HFFc6 (cell line): ENCODE results near the gene GIPC3. TPM values are rescaled to one million over a fixed set of nuclear protein-coding genes. Genes with fewer than 3 reads are reported as not detected.

Source experiments
- DNase-seq: peaks from one replicate; pipeline ENCODE4 v3.0.0-alpha.2; 2018
- H3K27ac Mint-ChIP-seq: 2 replicates; pipeline ENCODE4 v1.8.0; 2020; ENCODE audit warnings: mild to moderate bottlenecking, mixed read lengths
- H3K27me3 Mint-ChIP-seq: 2 replicates; pipeline ENCODE4 v1.8.0; 2021; ENCODE audit warnings: mild to moderate bottlenecking, moderate library complexity, mixed read lengths; ENCODE audit not compliant: insufficient read depth
- H3K36me3 Mint-ChIP-seq: 2 replicates; pipeline ENCODE4 v1.8.0; 2021; ENCODE audit warnings: low read depth, mixed read lengths
- H3K4me1 Mint-ChIP-seq: 2 replicates; pipeline ENCODE4 v1.8.0; 2020; ENCODE audit warnings: low read depth, mixed read lengths
- H3K4me3 Mint-ChIP-seq: 2 replicates; pipeline ENCODE4 v1.8.0; 2020; ENCODE audit warnings: mild to moderate bottlenecking, moderate library complexity, mixed read lengths
- H3K9me3 Mint-ChIP-seq: 2 replicates; pipeline ENCODE4 v1.8.0; 2020; ENCODE audit warnings: mild to moderate bottlenecking, mixed read lengths
- total RNA-seq, 6 experiments: library from RNA; stranded (reverse); fragmentation: NEBNext Ultra II Directional; extraction: Animal tissue kit (Norgen Biotek cat#: 25700); gene quantifications; 2 replicates in 1 of 6; 3 replicates in 5 of 6; pipeline ENCODE4 v1.2.3, GENCODE V29; 2021
- TF ChIP-seq, protein P1 (sequence below): fragments of 200-600 bp; sonication (generic); IDR thresholded peaks from 2 replicates; pipeline ENCODE4 v1.5.0; 2021; ENCODE audit warnings: antibody characterized with exemption, mild to moderate bottlenecking

The GIPC3 gene
- total RNA-seq, 6 experiments from 2014 or later, result 0.10 to 0.17 (median 0.11) TPM; not detected in 2

DNA sequence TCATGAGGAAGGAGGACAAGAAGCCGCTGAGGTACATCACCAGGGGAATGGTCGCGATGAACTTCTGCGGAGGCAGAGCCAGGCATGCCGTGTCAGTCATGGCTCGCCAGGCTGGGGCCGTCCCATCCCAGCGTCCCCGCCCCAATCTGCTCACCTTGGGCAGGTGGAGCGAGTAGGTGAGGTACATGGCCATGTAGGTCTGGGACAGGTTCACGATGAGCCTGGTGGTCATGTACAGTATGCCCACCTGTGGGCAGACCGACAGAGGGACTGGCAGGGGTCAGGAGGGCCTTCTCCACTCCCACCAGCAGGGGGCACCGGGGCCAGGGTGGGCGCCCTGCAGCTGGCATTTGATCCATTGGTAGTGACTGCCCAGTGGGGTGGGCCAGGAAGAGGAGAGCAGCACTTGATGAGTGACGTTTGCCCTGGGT lies 38.0 kb upstream of the GIPC3 start:
- TF ChIP-seq, protein P1, sequence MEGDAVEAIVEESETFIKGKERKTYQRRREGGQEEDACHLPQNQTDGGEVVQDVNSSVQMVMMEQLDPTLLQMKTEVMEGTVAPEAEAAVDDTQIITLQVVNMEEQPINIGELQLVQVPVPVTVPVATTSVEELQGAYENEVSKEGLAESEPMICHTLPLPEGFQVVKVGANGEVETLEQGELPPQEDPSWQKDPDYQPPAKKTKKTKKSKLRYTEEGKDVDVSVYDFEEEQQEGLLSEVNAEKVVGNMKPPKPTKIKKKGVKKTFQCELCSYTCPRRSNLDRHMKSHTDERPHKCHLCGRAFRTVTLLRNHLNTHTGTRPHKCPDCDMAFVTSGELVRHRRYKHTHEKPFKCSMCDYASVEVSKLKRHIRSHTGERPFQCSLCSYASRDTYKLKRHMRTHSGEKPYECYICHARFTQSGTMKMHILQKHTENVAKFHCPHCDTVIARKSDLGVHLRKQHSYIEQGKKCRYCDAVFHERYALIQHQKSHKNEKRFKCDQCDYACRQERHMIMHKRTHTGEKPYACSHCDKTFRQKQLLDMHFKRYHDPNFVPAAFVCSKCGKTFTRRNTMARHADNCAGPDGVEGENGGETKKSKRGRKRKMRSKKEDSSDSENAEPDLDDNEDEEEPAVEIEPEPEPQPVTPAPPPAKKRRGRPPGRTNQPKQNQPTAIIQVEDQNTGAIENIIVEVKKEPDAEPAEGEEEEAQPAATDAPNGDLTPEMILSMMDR, result peak; percentile 92
- no peak overlapping the region for H3K27ac Mint-ChIP-seq
- no peak overlapping the region for H3K4me3 Mint-ChIP-seq
- H3K9me3 Mint-ChIP-seq, result no peaks in the 10 kb centered on the region
- DNase-seq, result no peak
- peaks cover 10% of the 10 kb centered on the region for H3K27me3 Mint-ChIP-seq
- H3K4me1 Mint-ChIP-seq, result no peaks in the 10 kb centered on the region
- H3K36me3 Mint-ChIP-seq, result peaks cover 4% of the 10 kb centered on the region; the same call in 1 of the 2 replicates

DNA sequence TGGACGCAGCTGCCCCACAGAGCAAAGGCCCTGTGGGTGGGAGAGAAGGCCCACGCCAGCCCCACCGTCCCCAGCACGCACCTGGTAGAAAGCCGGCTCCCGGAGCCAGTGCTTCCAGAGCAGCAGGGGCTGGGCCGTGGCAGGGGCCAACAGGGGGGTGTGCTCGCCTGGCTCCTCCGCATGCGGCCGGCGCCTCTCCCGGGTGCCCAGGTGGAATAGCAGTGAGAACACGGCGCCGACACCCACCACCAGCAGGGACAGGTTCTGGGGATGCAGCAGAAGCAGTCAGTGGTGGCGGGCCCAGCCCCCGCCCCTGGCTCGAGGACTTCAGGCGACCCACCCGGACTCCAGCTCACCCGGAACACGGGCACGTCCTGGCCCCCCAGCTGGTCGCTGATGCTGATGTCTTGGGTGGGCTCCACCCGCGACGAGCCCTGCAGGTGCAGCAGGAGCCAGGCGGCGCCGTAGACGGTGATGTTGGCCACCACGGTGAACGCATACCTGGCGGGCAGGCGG lies 37.5 kb upstream of the GIPC3 start:
- Mint-ChIP-seq H3K27me3 (peaks cover 10% of the 10 kb centered on the region; the same call in 1 of the 2 replicates), H3K4me3 (no peak overlapping the region), H3K36me3 (peaks cover 4% of the 10 kb centered on the region; the same call in 1 of the 2 replicates), H3K4me1 (no peaks in the 10 kb centered on the region), H3K27ac (no peak overlapping the region), H3K9me3 (no peaks in the 10 kb centered on the region)
- TF ChIP-seq, protein P1, result peak; percentile 66
- DNase-seq, result no peak

GRCh38 chr19:3548606-3549005 lies 36.7 kb upstream of the GIPC3 start:
- no peak overlapping the region for H3K4me3 Mint-ChIP-seq
- H3K36me3 Mint-ChIP-seq, result peaks cover 4% of the 10 kb centered on the region; the same call in 1 of the 2 replicates
- TF ChIP-seq, protein P1, result no peak
- H3K27me3 Mint-ChIP-seq, result peaks cover 10% of the 10 kb centered on the region; the same call in 1 of the 2 replicates
- no peak overlapping the region for H3K27ac Mint-ChIP-seq
- H3K4me1 Mint-ChIP-seq, result no peaks in the 10 kb centered on the region
- no peaks in the 10 kb centered on the region for H3K9me3 Mint-ChIP-seq
- DNase-seq, result no peak

- no peak overlapping the region for H3K4me3 Mint-ChIP-seq
- TF ChIP-seq, protein P1, result no peak
- DNase-seq, result no peak
- no peaks in the 10 kb centered on the region for H3K4me1 Mint-ChIP-seq
- H3K27me3 Mint-ChIP-seq, result peaks cover 10% of the 10 kb centered on the region; the same call in 1 of the 2 replicates
- no peak overlapping the region for H3K27ac Mint-ChIP-seq
- H3K9me3 Mint-ChIP-seq, result no peaks in the 10 kb centered on the region
- H3K36me3 Mint-ChIP-seq, result peaks cover 4% of the 10 kb centered on the region; the same call in 1 of the 2 replicates
Measured at GRCh38 chr19:3549816-3550215, 35.5 kb upstream of the GIPC3 start.

DNA sequence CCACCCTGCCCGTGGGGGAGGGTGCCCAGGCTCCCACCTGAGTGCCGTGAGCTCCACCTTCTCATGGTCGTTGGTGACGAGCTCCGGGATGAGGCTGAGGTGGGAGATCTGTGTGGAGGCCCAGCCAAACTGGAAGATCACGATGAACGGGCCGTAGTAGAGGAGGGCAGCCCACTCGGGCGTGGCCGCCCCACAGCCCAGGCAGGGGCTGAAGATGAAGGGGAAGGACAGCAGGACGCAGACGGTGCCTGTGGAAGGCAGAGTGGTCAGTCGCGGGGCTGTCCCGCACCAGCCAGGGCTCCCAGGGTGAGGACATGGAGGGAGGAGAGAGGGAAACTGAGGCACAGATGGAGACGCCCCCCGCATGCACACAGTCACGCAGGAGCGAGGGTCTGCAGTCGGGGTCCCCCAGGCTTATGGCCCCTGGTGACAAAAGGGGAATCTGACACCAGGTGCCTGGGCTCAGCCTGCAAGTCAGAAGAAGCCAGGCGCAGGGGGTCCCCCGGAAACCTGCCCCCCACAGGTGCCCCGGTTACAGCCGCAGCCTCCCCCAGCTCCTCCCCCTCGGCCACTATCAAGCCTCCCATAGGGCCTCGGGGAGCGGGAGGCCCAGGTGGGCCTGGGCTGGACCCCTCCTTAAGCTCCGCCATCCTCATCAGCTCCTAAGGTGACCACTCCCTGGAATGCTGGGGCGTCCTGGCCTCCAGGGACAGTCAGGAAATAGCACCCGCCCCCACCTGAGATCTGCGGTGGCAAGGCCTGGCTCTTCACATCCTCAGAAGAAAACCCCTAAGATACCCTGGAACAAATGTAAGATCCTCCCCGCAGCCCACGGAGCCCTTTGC lies 34.1 kb upstream of the GIPC3 start:
- peaks cover 8% of the 10 kb centered on the region; the same call in 1 of the 2 replicates for H3K27me3 Mint-ChIP-seq
- no peaks in the 10 kb centered on the region for H3K9me3 Mint-ChIP-seq
- no peak overlapping the region for H3K27ac Mint-ChIP-seq
- H3K4me1 Mint-ChIP-seq, result peaks cover 11% of the 10 kb centered on the region
- H3K4me3 Mint-ChIP-seq, result no peak overlapping the region
- DNase-seq, result no peak
- TF ChIP-seq, protein P1, result no peak
- peaks cover 3% of the 10 kb centered on the region; the same call in 1 of the 2 replicates for H3K36me3 Mint-ChIP-seq
